ENCODE measurements around the gene ATP6V0D1.

Gene ATP6V0D1

GRCh38 chr16:67445441-67445912 lies 35.5 kb downstream of the ATP6V0D1 start:
- DNase-seq (ENCODE audit: low read depth in 2 of 2): no peak

GRCh38 chr16:67445126-67445426 lies 35.9 kb downstream of the ATP6V0D1 start:
- DNase-seq (ENCODE audit: low read depth in 2 of 2): no peak

DNA sequence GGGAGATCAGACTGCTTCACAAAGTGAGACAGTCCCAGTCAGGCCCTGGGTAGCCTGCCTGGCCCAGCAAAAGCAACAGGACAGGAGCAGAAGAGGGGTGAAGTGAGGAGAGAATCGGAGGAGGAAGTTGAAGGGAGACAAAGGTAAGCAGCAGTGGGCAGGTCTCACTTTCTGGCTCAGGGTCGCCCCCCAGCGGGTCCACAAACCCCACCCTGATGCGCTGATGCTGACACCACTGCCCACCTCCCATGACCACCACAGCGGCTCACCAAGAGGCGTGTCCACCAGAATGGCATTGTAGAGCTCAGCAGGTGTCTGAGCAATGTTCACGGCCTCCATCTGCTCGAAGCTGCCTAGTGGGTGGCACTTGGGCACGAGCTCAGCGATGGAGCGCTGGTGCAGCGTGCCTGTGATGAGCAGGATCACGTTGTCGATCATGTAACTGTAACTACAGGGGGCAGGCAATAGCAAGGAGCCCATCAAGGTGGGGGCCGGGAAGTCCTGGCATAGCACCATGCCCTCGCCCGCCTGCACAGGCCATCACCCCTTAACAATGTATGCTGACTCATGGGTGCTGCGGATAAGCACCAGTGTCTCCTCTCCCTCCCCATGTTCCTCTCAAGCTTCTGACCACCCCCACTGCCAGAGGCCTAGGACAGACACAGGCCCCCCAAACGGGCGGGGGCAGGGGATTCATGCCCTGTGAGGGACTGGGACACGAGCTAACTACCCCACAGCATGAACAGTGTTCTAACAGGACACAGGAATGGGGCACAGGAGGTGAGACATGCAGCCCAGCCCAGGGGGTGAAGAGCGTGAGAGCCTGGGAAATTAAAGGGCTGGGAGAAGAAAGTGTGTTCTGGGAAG lies 36.5 kb downstream of the ATP6V0D1 start:
- no peak for DNase-seq (ENCODE audit: low read depth in 2 of 2)

GRCh38 chr16:67443265-67443664 lies 37.7 kb downstream of the ATP6V0D1 start:
- DNase-seq (ENCODE audit: low read depth in 2 of 2): no peak

DNA sequence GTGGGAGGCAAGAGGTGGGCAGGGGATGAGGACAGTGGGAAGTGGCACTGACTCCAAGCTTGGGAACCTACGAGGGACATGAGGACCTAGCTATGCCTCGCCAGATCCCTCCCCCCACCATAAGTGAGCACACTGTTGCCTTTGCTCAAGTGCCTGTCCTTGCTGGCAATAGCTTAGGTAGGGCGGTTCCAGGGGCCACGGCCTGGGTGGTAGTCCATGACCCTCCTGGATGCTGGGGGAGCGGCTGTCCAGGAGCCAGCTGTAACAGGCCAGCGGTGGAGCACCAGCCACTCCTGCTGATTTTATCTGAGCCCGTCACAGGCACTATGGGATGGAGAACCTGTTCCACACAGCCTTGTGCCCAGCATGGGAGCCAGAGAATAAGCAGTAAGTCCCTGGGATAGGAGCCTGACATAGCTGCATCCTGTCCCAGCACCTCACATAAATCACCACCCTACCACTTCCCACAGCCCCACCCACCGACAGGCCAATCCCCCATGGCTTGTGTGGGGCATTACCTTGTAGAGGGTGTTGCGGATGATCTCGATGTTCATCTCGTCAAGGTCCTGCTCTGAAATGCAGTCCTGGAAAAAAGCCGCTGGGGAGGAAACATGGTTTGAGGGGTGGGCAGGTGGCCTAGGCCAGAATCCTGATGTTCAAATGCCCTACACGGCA lies 38.2 kb downstream of the ATP6V0D1 start:
- no peak for DNase-seq (ENCODE audit: low read depth in 2 of 2)

DNA sequence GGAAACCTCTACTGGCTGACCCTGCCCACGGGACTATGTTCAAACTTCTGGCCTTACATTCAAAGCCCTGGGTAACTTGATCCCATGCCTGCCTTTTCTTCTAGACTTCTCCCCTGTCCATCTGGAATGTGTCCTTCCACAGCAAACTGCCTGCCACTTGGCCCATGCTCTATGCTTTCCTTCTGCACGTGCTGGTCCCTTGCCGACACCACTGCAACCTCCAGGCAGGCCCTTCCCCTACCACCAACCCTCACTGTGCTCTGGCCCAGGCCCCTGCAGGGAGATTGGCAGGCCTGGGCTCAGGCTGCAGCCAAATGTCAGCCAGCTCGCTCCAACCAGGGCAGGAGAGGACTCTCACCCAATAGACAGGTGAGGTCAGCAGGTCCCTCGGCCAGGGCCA lies 39.0 kb downstream of the ATP6V0D1 start:
- no peak for DNase-seq (ENCODE audit: low read depth in 2 of 2)

- DNase-seq (ENCODE audit: low read depth in 2 of 2): no peak
Measured at GRCh38 chr16:67441271-67441753, 39.6 kb downstream of the ATP6V0D1 start.

- no peak for DNase-seq (ENCODE audit: low read depth in 2 of 2)
Measured at GRCh38 chr16:67438824-67439393, 42.0 kb downstream of the ATP6V0D1 start.

GRCh38 chr16:67438098-67438791 lies 42.7 kb downstream of the ATP6V0D1 start:
- no peak for DNase-seq (ENCODE audit: low read depth in 2 of 2)

GRCh38 chr16:67437513-67437912 lies 43.4 kb downstream of the ATP6V0D1 start:
- DNase-seq (ENCODE audit: low read depth in 2 of 2): no peak

- no peak for DNase-seq (ENCODE audit: low read depth in 2 of 2)
Measured at GRCh38 chr16:67436640-67437193, 44.2 kb downstream of the ATP6V0D1 start.

DNA sequence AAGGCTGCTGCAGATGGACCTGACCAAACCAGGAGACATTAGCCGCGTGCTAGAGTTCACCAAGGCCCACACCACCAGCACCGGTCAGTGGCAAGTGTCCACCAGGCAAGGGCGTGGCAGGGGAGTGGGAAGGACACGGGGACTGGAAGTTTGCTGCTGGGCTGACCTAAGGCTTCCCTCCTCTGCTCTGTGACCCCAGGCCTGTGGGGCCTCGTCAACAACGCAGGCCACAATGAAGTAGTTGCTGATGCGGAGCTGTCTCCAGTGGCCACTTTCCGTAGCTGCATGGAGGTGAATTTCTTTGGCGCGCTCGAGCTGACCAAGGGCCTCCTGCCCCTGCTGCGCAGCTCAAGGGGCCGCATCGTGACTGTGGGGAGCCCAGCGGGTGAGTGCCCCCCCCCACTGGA lies 45.2 kb downstream of the ATP6V0D1 start:
- DNase-seq (ENCODE audit: low read depth in 2 of 2): no peak

GRCh38 chr16:67433131-67433719 lies 47.7 kb downstream of the ATP6V0D1 start:
- DNase-seq (ENCODE audit: low read depth in 2 of 2): no peak

DNA sequence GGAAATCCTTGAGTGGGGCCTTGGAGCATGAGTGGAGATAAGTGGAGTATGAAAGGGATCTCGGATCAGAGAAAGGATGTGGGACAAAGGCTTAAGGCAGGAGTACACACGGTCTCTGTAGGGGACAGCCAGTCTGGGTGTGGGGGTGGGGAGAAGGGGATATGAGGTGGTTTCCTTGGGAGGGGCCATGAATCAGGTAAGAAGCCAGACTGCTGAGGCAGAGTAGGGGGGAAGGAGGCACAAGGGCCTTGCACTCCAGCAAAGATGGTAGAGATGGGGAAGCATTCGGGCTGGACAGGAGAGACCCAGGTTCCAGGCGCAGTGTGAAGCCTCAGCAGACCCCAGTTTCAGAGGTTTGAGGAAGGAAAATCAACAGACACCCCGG lies 48.5 kb downstream of the ATP6V0D1 start:
- DNase-seq (ENCODE audit: low read depth in 2 of 2): no peak

DNA sequence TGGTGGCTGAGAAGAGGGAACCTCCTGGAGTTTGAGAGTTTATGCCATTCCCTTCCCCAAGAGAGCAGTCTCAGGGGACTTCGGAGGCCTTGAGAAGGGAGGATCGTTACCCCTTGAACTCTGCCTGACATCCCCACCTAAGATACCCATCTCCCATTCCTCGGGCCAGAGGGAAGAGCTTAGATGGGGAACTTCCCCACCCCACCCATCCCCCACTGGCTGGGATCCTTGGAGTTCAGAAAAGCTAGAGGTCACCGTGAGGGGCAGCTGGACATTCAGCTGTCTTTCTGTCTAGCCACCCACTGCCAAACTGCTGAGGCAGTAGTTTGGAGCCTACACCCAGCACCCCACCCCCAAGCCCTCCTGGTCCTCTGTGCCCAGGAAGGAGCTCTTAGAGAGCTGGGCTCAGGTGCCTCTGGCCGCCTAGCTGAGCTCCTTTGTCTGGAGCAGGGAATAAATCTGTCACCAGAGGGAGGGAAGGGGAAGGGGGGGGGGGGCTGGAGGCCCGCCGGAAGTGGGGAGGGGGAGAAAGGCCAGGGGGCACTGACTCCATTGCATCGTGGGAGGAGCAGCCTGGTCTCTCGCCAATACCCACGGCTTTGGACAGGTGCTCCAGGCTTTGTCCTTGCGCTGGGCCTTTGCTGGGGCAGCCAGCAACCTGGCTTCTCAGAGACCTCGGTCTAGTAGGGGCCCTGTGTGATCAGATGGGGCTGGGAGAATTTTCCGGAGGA lies 49.0 kb downstream of the ATP6V0D1 start:
- DNase-seq (ENCODE audit: low read depth in 2 of 2): no peak

- DNase-seq (ENCODE audit: low read depth in 2 of 2): no peak
Measured at GRCh38 chr16:67430977-67431774, 49.8 kb downstream of the ATP6V0D1 start, which contains the start of gene HSD11B2. HSD11B2 (plus strand) TSS chr16:67431121; CDS start chr16:67431249, 128 bp downstream.

- no peak for DNase-seq (ENCODE audit: low read depth in 2 of 2)
Measured at GRCh38 chr16:67430504-67430976, 50.4 kb downstream of the ATP6V0D1 start.

- DNase-seq (ENCODE audit: low read depth in 2 of 2): no peak
Measured at GRCh38 chr16:67429799-67430503, 51.0 kb downstream of the ATP6V0D1 start.

Data from fibroblast of skin of left quadriceps (primary cell).